ENCODE measurements around the gene SBNO2.

Gene SBNO2

GRCh38 chr19:1060689-1061088 lies 113.4 kb downstream of the SBNO2 start:
- DNase-seq (ENCODE audit: low read depth in 2 of 2), result no peak

GRCh38 chr19:1058112-1058511 lies 116.0 kb downstream of the SBNO2 start:
- DNase-seq (ENCODE audit: low read depth in 2 of 2), result no peak

All from activated CD8-positive, alpha-beta memory T cell treated with anti-CD3 and anti-CD28 coated beads for 4 hours (primary cell).